ENCODE data around the gene COLQ.
"Not testable (repeated sequence)": the region's sequence is repeated elsewhere in the genome, so short reads cannot be mapped to it uniquely, and the experiment has no call there.

Gene COLQ

GRCh38 chr3:15458212-15458780, 63.2 kb downstream of the COLQ start:
- Histone ChIP-seq H3K4me1 (ENCODE audit: control insufficient read depth in 1 of 2, insufficient read depth in 2 of 2, low read length in 2 of 2) (no peaks in the 10 kb centered on the region), H3K27ac (ENCODE audit: low read depth, low read length) (no peak overlapping the region), H3K27me3 (ENCODE audit: control insufficient read depth in 1 of 2, insufficient read depth in 2 of 2, low read length in 2 of 2) (no peaks in the 10 kb centered on the region), H3K4me3 (ENCODE audit: low read depth in 1 of 2, low read length in 2 of 2) (no peak overlapping the region), H3K9ac (ENCODE audit: low read depth in 1 of 2, low read length in 2 of 2) (no peak overlapping the region), H3K36me3 (ENCODE audit: control insufficient read depth in 1 of 2, insufficient read depth in 2 of 2, low read length in 2 of 2) (no peaks in the 10 kb centered on the region), H3K9me3 (ENCODE audit: control insufficient read depth in 1 of 2, low read length in 2 of 2) (no peaks in the 10 kb centered on the region)

- not testable (repeated sequence) for H3K9me3 ChIP-seq (ENCODE audit: control insufficient read depth in 1 of 2, low read length in 2 of 2); H3K4me1 ChIP-seq (ENCODE audit: control insufficient read depth in 1 of 2, insufficient read depth in 2 of 2, low read length in 2 of 2)
These were observed 64.6 kb downstream of the COLQ start for GRCh38 chr3:15456915-15457314.

GRCh38 chr3:15456321-15456720, 65.2 kb downstream of the COLQ start:
- no peak overlapping the region for H3K27ac ChIP-seq (ENCODE audit: low read depth, low read length)
- H3K4me3 ChIP-seq (ENCODE audit: low read depth in 1 of 2, low read length in 2 of 2), result no peak overlapping the region
- H3K9ac ChIP-seq (ENCODE audit: low read depth in 1 of 2, low read length in 2 of 2), result no peak overlapping the region
- H3K36me3 ChIP-seq (ENCODE audit: control insufficient read depth in 1 of 2, insufficient read depth in 2 of 2, low read length in 2 of 2), result no peaks in the 10 kb centered on the region
- no peaks in the 10 kb centered on the region for H3K4me1 ChIP-seq (ENCODE audit: control insufficient read depth in 1 of 2, insufficient read depth in 2 of 2, low read length in 2 of 2)
- no peaks in the 10 kb centered on the region for H3K9me3 ChIP-seq (ENCODE audit: control insufficient read depth in 1 of 2, low read length in 2 of 2)
- H3K27me3 ChIP-seq (ENCODE audit: control insufficient read depth in 1 of 2, insufficient read depth in 2 of 2, low read length in 2 of 2), result no peaks in the 10 kb centered on the region

More at GRCh38 chr3:15456915-15457314, 64.6 kb downstream of the COLQ start:
- not testable (repeated sequence) for H3K27ac ChIP-seq (ENCODE audit: low read depth, low read length); H3K27me3 ChIP-seq (ENCODE audit: control insufficient read depth in 1 of 2, insufficient read depth in 2 of 2, low read length in 2 of 2); H3K36me3 ChIP-seq (ENCODE audit: control insufficient read depth in 1 of 2, insufficient read depth in 2 of 2, low read length in 2 of 2); H3K9ac ChIP-seq (ENCODE audit: low read depth in 1 of 2, low read length in 2 of 2); H3K4me3 ChIP-seq (ENCODE audit: low read depth in 1 of 2, low read length in 2 of 2)

- Histone ChIP-seq H3K4me1 (ENCODE audit: control insufficient read depth in 1 of 2, insufficient read depth in 2 of 2, low read length in 2 of 2) (no peaks in the 10 kb centered on the region), H3K4me3 (ENCODE audit: low read depth in 1 of 2, low read length in 2 of 2) (no peak overlapping the region), H3K27ac (ENCODE audit: low read depth, low read length) (no peak overlapping the region), H3K9me3 (ENCODE audit: control insufficient read depth in 1 of 2, low read length in 2 of 2) (no peaks in the 10 kb centered on the region), H3K27me3 (ENCODE audit: control insufficient read depth in 1 of 2, insufficient read depth in 2 of 2, low read length in 2 of 2) (no peaks in the 10 kb centered on the region), H3K9ac (ENCODE audit: low read depth in 1 of 2, low read length in 2 of 2) (no peak overlapping the region), H3K36me3 (ENCODE audit: control insufficient read depth in 1 of 2, insufficient read depth in 2 of 2, low read length in 2 of 2) (peaks cover 0 to 5% of the 10 kb centered on the region in 2 donors)
These were observed 65.8 kb downstream of the COLQ start for GRCh38 chr3:15455756-15456155.

GRCh38 chr3:15454965-15455364, 66.5 kb downstream of the COLQ start:
- H3K4me1 ChIP-seq (ENCODE audit: control insufficient read depth in 1 of 2, insufficient read depth in 2 of 2, low read length in 2 of 2), result no peaks in the 10 kb centered on the region
- H3K36me3 ChIP-seq (ENCODE audit: control insufficient read depth in 1 of 2, insufficient read depth in 2 of 2, low read length in 2 of 2), result peaks cover 0 to 8% of the 10 kb centered on the region in 2 donors

GRCh38 chr3:15453991-15454625, 67.4 kb downstream of the COLQ start:
- Histone ChIP-seq H3K36me3 (ENCODE audit: control insufficient read depth in 1 of 2, insufficient read depth in 2 of 2, low read length in 2 of 2) (peaks cover 0 to 8% of the 10 kb centered on the region in 2 donors), H3K27me3 (ENCODE audit: control insufficient read depth in 1 of 2, insufficient read depth in 2 of 2, low read length in 2 of 2) (no peaks in the 10 kb centered on the region), H3K4me3 (ENCODE audit: low read depth in 1 of 2, low read length in 2 of 2) (no peak overlapping the region), H3K4me1 (ENCODE audit: control insufficient read depth in 1 of 2, insufficient read depth in 2 of 2, low read length in 2 of 2) (no peaks in the 10 kb centered on the region), H3K9me3 (ENCODE audit: control insufficient read depth in 1 of 2, low read length in 2 of 2) (no peaks in the 10 kb centered on the region), H3K27ac (ENCODE audit: low read depth, low read length) (no peak overlapping the region), H3K9ac (ENCODE audit: low read depth in 1 of 2, low read length in 2 of 2) (no peak overlapping the region)

More at GRCh38 chr3:15454965-15455364, 66.5 kb downstream of the COLQ start:
- Histone ChIP-seq H3K27me3 (ENCODE audit: control insufficient read depth in 1 of 2, insufficient read depth in 2 of 2, low read length in 2 of 2) (no peaks in the 10 kb centered on the region), H3K4me3 (ENCODE audit: low read depth in 1 of 2, low read length in 2 of 2) (no peak overlapping the region), H3K27ac (ENCODE audit: low read depth, low read length) (no peak overlapping the region), H3K9me3 (ENCODE audit: control insufficient read depth in 1 of 2, low read length in 2 of 2) (no peaks in the 10 kb centered on the region), H3K9ac (ENCODE audit: low read depth in 1 of 2, low read length in 2 of 2) (no peak overlapping the region)

- no peaks in the 10 kb centered on the region for H3K27me3 ChIP-seq (ENCODE audit: control insufficient read depth in 1 of 2, insufficient read depth in 2 of 2, low read length in 2 of 2)
These were observed 68.0 kb downstream of the COLQ start for GRCh38 chr3:15453501-15453900.

GRCh38 chr3:15452961-15453360, 68.5 kb downstream of the COLQ start:
- Histone ChIP-seq H3K4me1 (ENCODE audit: control insufficient read depth in 1 of 2, insufficient read depth in 2 of 2, low read length in 2 of 2) (no peaks in the 10 kb centered on the region), H3K4me3 (ENCODE audit: low read depth in 1 of 2, low read length in 2 of 2) (no peak overlapping the region), H3K27me3 (ENCODE audit: control insufficient read depth in 1 of 2, insufficient read depth in 2 of 2, low read length in 2 of 2) (no peaks in the 10 kb centered on the region), H3K9me3 (ENCODE audit: control insufficient read depth in 1 of 2, low read length in 2 of 2) (no peaks in the 10 kb centered on the region), H3K36me3 (ENCODE audit: control insufficient read depth in 1 of 2, insufficient read depth in 2 of 2, low read length in 2 of 2) (peaks cover 0 to 8% of the 10 kb centered on the region in 2 donors), H3K9ac (ENCODE audit: low read depth in 1 of 2, low read length in 2 of 2) (no peak overlapping the region), H3K27ac (ENCODE audit: low read depth, low read length) (no peak overlapping the region)

More at GRCh38 chr3:15453501-15453900, 68.0 kb downstream of the COLQ start:
- Histone ChIP-seq H3K4me1 (ENCODE audit: control insufficient read depth in 1 of 2, insufficient read depth in 2 of 2, low read length in 2 of 2) (no peaks in the 10 kb centered on the region), H3K9me3 (ENCODE audit: control insufficient read depth in 1 of 2, low read length in 2 of 2) (no peaks in the 10 kb centered on the region), H3K36me3 (ENCODE audit: control insufficient read depth in 1 of 2, insufficient read depth in 2 of 2, low read length in 2 of 2) (peaks cover 0 to 8% of the 10 kb centered on the region in 2 donors), H3K4me3 (ENCODE audit: low read depth in 1 of 2, low read length in 2 of 2) (no peak overlapping the region), H3K27ac (ENCODE audit: low read depth, low read length) (no peak overlapping the region), H3K9ac (ENCODE audit: low read depth in 1 of 2, low read length in 2 of 2) (no peak overlapping the region)

- no peaks in the 10 kb centered on the region for H3K9me3 ChIP-seq (ENCODE audit: control insufficient read depth in 1 of 2, low read length in 2 of 2)
- no peaks in the 10 kb centered on the region for H3K27me3 ChIP-seq (ENCODE audit: control insufficient read depth in 1 of 2, insufficient read depth in 2 of 2, low read length in 2 of 2)
- peaks cover 0 to 8% of the 10 kb centered on the region in 2 donors for H3K36me3 ChIP-seq (ENCODE audit: control insufficient read depth in 1 of 2, insufficient read depth in 2 of 2, low read length in 2 of 2)
- no peak overlapping the region for H3K9ac ChIP-seq (ENCODE audit: low read depth in 1 of 2, low read length in 2 of 2)
- H3K4me1 ChIP-seq (ENCODE audit: control insufficient read depth in 1 of 2, insufficient read depth in 2 of 2, low read length in 2 of 2), result no peaks in the 10 kb centered on the region
- no peak overlapping the region for H3K4me3 ChIP-seq (ENCODE audit: low read depth in 1 of 2, low read length in 2 of 2)
- no peak overlapping the region for H3K27ac ChIP-seq (ENCODE audit: low read depth, low read length)
These were observed 69.3 kb downstream of the COLQ start for GRCh38 chr3:15452156-15452555.

- H3K27ac ChIP-seq (ENCODE audit: low read depth, low read length), result no peak overlapping the region
- peaks cover 0 to 8% of the 10 kb centered on the region in 2 donors for H3K36me3 ChIP-seq (ENCODE audit: control insufficient read depth in 1 of 2, insufficient read depth in 2 of 2, low read length in 2 of 2)
- no peaks in the 10 kb centered on the region for H3K9me3 ChIP-seq (ENCODE audit: control insufficient read depth in 1 of 2, low read length in 2 of 2)
- H3K4me3 ChIP-seq (ENCODE audit: low read depth in 1 of 2, low read length in 2 of 2), result no peak overlapping the region
- H3K4me1 ChIP-seq (ENCODE audit: control insufficient read depth in 1 of 2, insufficient read depth in 2 of 2, low read length in 2 of 2), result no peaks in the 10 kb centered on the region
- no peak overlapping the region for H3K9ac ChIP-seq (ENCODE audit: low read depth in 1 of 2, low read length in 2 of 2)
- H3K27me3 ChIP-seq (ENCODE audit: control insufficient read depth in 1 of 2, insufficient read depth in 2 of 2, low read length in 2 of 2), result no peaks in the 10 kb centered on the region
These were observed 70.0 kb downstream of the COLQ start for GRCh38 chr3:15451216-15452113.

All from duodenal mucosa (tissue), 2 donors.